AG10803 (cell line): ENCODE measurements around the gene EFHC1.

Source experiments
- DNase-seq: peaks from one replicate; pipeline ENCODE4 v3.0.0; 2010; ENCODE audit warnings: low read depth
- H3K4me3 ChIP-seq: 2 replicates; pipeline ENCODE4 v1.5.1; 2011; ENCODE audit warnings: mild to moderate bottlenecking, low read length, control low read depth
- CTCF ChIP-seq: conservative IDR thresholded peaks from 2 replicates; pipeline ENCODE4 v1.5.1; 2011; ENCODE audit warnings: mild to moderate bottlenecking, low read length, control low read depth, inconsistent platforms

Gene EFHC1

GRCh38 chr6:52551483-52552277, 131.5 kb downstream of the EFHC1 start:
- peak; percentile 15 for TF ChIP-seq CTCF
- DNase-seq: peak; percentile 90
- H3K4me3 ChIP-seq: peak overlapping the region; percentile 16

GRCh38 chr6:52552278-52552643, 132.1 kb downstream of the EFHC1 start:
- peak overlapping the region; percentile 16 for H3K4me3 ChIP-seq
- no peak for TF ChIP-seq CTCF
- no peak for DNase-seq

- no peak for DNase-seq
- H3K4me3 ChIP-seq: no peak overlapping the region
- TF ChIP-seq CTCF: no peak
These were observed 133.0 kb downstream of the EFHC1 start for GRCh38 chr6:52553158-52553557.

DNA sequence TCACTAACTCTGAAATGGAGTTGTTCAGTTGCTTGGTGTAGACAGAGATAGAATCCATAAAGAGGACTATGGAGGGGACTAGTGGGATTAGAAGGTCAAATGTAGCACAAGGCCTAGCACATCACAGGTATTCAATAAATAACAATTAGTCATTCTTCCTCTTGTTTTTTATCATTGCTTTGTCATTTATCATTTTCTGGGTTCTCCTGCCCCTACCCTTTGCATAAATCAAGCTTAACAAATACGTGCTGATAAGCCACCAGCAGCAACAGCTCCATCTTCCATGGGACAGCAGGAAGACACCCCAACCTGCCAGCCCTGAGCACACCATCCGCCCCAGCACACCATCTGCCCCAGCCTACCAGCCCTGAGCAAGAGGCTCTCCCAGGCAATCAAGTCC, 133.6 kb downstream of the EFHC1 start:
- no peak for DNase-seq
- no peak for TF ChIP-seq CTCF
- H3K4me3 ChIP-seq: no peak overlapping the region

DNA sequence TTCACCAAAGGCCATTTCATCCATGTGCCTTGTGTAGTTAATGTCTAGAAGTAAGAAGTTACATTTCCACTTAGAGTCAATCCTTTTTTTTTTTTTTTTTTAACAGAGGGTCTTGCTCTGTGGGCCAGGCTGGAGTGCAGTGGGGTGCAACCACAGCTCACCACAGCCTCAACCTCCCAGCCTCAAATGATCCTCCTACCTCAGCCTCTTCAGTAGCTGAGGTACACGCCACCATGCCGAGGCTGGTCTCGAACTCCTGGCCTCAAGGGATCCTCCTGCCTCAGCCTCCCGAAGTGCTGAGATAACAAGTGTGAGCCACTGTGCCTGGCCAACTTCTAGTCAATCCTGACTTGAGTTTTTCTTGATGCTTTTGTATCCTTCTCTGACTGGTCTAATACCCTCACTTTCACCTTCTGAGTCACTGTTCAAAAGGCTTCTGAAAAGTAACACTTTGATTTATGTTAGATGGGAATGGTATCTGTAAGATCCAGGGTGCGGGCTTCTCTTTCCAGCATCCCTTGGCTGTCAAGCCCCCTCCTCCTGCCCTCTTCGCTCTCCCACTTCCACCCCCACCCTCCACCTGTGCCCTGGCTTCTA, 134.6 kb downstream of the EFHC1 start:
- TF ChIP-seq CTCF: no peak
- DNase-seq: no peak
- no peak overlapping the region for H3K4me3 ChIP-seq

DNA sequence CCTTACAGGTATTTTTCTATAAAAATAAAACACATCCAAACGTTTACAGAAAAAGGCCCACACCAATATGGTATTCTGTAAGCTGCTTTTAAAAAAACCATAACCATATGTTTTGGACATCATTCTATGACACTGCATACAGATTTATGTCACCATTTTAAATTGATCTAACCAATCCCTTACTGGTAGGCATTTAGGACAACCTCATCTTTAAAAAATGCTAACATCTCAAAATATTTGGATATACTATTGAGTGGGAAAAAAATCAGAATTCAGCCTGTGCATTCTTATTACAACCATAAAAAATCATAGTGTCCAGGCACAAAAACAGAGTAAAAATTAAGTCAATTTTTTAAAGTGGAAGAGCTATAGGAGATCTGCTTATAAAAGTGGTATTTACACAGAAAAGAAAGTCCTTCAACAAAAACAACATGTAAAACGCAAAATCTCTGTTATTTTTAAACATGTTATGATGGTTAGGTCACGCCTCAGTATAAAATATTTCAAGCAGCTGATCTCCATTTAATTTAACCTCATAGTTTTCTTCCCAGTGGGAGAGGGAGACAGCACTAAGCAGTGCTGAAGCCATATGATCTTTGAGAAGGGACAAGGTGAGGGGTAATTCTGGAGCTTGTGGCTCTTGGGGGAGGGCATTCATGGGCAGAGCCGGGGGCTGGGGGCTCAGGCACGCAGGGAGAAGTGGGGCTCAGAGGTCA, 135.5 kb downstream of the EFHC1 start:
- peak; percentile 67 for DNase-seq
- no peak overlapping the region for H3K4me3 ChIP-seq
- no peak for TF ChIP-seq CTCF
